Measurements from ENCODE around the gene NOXA1. TPM values are rescaled to one million over a fixed set of nuclear protein-coding genes. Genes with fewer than 3 reads are reported as not detected.

The NOXA1 gene
- total RNA-seq, 8 experiments from 2014 or later: 0.13 to 2.1 (median 0.32) TPM

DNA sequence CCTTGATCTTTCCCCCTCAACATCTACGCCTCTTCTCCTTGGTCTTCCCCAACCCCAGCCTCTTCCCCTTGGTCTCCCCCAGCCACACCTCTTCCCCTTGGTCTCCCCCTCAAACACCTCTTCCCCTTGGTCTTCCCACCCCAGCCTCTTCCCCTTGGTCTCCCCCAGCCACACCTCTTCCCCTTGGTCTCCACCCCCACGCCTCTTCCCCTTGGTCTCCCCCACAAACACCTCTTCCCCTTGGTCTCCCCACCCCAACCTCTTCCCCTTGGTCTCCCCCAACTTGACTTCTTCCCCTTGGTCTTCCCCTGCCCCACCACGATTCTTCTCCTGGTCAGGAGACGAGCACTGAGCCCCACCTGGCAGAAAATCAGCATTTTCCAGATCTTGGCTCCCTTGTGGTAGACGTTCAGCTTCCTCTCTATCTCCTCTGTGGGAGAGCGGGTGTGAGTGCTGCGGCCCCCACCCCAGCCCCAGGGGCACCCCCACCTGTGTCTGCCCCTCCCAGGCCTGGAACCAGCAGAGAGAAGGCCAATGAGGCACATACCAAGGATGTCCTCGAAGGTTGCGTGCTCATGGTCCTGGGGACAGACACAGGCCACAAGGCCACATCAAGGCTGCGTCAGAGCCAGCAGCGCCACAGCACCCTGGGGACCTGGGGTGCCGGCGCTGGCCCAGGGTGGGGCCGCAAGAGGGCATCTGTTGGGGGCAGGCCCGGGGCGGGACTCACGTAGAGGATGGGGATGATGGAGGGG lies 29.0 kb downstream of the NOXA1 start:
- no peak overlapping the region for H3K4me3 ChIP-seq
- H3K4me1 ChIP-seq (replicated peaks in 1 of 2): peaks cover 12 to 17% of the 10 kb centered on the region in 2 donors
- in situ Hi-C loops (cut with MboI; ENCODE audit: low pct_unique_long_range_greater_than_20kb in 2 of 9, low sequenced_read_pairs in 9 of 9, unreplicated experiment in 9 of 9): no loop called here
- ATAC-seq (replicated peaks in 6 of 8): no peak
- WGBS, 10 experiments: no CpG with 5 or more reads among the region's 17 CpGs
- H3K27ac ChIP-seq: no peak overlapping the region

DNA sequence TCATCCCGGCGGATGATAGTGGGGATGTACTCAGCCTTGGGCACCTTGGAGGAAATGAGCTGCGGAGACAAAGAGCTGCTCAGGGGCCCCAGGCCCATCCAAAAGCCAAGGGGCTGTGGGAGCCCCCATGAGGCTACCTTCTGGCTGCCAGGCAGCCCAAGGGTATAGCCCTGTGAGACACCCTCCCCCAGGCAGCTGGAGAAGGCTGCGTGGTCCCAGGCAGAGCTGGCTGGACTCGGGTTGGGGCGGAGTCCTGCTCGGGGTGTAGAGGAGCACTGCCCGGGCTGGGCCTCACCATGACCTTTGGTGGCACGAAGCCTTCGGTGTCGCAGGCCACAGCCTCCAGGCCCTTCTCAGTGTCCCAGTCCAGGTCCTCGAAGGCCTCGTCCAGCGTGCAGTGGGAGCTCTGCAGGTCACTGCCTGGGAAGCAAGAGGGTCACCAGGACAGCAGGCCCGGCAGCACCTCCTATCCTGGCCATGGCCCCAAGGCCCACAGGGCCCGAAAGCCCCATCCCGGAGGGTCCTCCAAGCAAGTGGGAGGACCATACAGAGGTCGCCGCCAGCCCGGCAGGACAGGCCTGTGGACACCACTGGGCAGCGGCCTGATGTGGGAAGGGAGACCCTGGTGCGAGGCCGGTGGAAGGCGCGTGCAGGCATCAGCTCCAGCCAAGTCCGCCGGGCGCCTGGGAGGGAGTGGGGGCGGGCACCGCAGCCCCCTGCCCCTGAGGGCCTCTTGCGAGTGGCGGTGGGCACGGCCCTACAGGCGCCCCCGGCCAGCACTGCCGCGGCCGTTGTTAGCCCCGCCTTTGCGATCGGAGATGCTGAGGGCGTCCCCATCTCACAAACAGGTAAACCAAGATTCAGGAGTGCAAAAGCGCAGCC lies 29.8 kb downstream of the NOXA1 start:
- 93 to 100% (median 100%) methylated on average over 1 to 3 of the region's 43 CpGs; no CpG with 5 or more reads in 7 of the 10 experiments for WGBS, 10 experiments
- peak overlapping the region in 1 of 2 donors; percentile 6 for H3K27ac ChIP-seq
- ATAC-seq (replicated peaks in 6 of 8): no peak
- in situ Hi-C loops (cut with MboI; ENCODE audit: low pct_unique_long_range_greater_than_20kb in 2 of 9, low sequenced_read_pairs in 9 of 9, unreplicated experiment in 9 of 9): no loop called here
- peak overlapping the region in 3 of 5 donors; percentile 18 to 31 (median 21) for H3K4me3 ChIP-seq
- H3K4me1 ChIP-seq (replicated peaks in 1 of 2): peaks cover 15 to 21% of the 10 kb centered on the region in 2 donors

DNA sequence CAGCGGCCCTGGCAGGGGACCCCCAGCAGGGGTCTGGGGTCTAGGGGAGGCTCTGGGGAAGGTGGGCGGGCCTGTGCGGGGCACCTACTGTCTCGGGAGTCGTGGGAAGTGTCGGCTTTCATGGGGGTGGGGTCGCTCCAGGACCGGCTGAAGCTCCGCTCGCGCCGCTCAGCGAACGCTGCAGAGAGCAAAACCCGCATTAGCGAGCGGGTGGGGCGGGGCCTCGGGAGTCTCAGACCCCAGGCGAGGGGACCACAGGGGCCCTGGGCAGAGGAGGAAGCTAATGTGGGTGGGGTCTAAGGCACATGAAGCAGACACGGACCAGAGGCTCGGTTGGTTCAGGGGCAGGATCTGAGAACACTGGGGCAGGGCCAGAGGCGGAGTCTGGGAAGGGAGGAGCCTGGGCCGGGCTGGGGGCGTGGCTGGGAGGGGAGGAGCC lies 30.5 kb downstream of the NOXA1 start:
- peak in 7 of 8 experiments; percentile 17 to 91 (median 79) for ATAC-seq (replicated peaks in 6 of 8)
- H3K4me1 ChIP-seq (replicated peaks in 1 of 2): peaks cover 19 to 22% of the 10 kb centered on the region in 2 donors
- in situ Hi-C loops (cut with MboI; ENCODE audit: low pct_unique_long_range_greater_than_20kb in 2 of 9, low sequenced_read_pairs in 9 of 9, unreplicated experiment in 9 of 9): no loop called here
- H3K27ac ChIP-seq: peak overlapping the region in 1 of 2 donors; percentile 6
- no CpG with 5 or more reads among the region's 25 CpGs for WGBS, 10 experiments
- H3K4me3 ChIP-seq: peak overlapping the region in 4 of 5 donors; percentile 18 to 31 (median 21)

DNA sequence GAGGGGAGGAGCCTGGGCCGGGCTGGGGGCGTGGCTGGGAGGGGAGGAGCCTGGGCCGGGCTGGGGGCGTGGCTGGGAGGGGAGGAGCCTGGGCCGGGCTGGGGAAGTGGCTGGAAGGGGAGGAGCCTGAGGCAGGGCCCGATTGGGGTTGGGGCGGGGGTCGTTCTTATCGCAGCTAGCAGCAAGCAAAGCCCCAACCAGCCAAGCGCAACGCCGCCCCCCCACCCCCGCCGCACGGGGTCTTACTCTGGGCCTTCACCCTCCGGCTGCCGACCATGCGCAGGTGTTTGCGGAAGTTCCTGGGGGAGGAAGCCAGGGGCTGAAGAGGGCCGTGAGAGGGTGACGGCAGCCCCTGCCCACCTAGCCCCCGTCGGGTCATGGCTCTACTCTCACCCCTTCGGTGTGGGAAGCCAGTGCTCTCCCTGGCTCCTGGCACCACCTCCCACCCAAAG lies 31.0 kb downstream of the NOXA1 start:
- Histone ChIP-seq H3K4me3 (peak overlapping the region in 4 of 5 donors; percentile 18 to 31 (median 22)), H3K27ac (peak overlapping the region in 1 of 2 donors; percentile 28), H3K4me1 (replicated peaks in 1 of 2) (peaks cover 19 to 22% of the 10 kb centered on the region in 2 donors)
- ATAC-seq (replicated peaks in 6 of 8): peak; percentile 2 to 42 (median 26)
- WGBS, 10 experiments: no CpG with 5 or more reads among the region's 24 CpGs
- in situ Hi-C loops (cut with MboI; ENCODE audit: low pct_unique_long_range_greater_than_20kb in 2 of 9, low sequenced_read_pairs in 9 of 9, unreplicated experiment in 9 of 9): no loop called here

DNA sequence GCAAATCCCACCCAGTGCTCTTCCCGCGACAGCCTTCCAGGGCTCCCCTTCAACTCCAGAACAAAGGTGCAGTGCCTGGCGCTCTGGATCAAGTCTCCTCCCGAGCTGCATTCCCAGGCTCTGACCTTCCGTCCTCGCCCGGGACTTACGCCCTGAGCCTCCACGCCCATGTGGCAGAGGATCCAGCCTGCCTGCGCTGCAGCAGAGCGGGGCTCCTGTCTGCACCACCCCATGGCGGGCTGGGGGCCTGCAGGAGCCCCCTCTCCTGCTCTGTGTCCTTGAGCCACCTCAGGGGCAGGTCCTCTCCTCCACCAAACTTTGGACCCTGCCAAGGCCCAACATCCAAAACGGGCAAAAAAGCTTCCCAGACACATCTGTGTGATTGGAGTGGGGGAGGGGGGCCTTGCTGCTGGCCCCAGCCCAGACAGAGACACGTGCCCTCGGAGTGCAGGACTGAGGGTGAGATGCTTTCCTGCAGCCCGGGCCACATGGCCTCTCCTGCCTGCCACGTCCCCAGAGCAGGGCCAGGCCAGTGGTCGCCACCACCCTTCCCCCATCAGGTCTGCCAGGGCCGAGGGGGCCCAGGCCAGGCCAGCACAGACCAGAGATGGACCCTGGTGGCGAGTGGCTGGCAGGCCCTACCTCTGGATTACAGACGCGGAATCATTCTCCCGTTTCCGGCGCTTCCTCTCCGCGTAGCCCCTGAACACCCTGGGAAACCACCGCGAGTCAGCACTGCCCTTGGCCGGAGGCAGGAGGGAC lies 31.6 kb downstream of the NOXA1 start:
- in situ Hi-C loops (cut with MboI; ENCODE audit: low pct_unique_long_range_greater_than_20kb in 2 of 9, low sequenced_read_pairs in 9 of 9, unreplicated experiment in 9 of 9): no loop called here
- Histone ChIP-seq H3K27ac (peak overlapping the region in 1 of 2 donors; percentile 28), H3K4me3 (peak overlapping the region in 3 of 5 donors; percentile 20 to 31 (median 24)), H3K4me1 (replicated peaks in 1 of 2) (peaks cover 23 to 26% of the 10 kb centered on the region in 2 donors)
- 0 to 80% (median 48%) methylated on average over 1 to 5 of the region's 30 CpGs; no CpG with 5 or more reads in 4 of the 10 experiments for WGBS, 10 experiments
- ATAC-seq (replicated peaks in 6 of 8): peak in 6 of 8 experiments; percentile 7 to 30 (median 16)

DNA sequence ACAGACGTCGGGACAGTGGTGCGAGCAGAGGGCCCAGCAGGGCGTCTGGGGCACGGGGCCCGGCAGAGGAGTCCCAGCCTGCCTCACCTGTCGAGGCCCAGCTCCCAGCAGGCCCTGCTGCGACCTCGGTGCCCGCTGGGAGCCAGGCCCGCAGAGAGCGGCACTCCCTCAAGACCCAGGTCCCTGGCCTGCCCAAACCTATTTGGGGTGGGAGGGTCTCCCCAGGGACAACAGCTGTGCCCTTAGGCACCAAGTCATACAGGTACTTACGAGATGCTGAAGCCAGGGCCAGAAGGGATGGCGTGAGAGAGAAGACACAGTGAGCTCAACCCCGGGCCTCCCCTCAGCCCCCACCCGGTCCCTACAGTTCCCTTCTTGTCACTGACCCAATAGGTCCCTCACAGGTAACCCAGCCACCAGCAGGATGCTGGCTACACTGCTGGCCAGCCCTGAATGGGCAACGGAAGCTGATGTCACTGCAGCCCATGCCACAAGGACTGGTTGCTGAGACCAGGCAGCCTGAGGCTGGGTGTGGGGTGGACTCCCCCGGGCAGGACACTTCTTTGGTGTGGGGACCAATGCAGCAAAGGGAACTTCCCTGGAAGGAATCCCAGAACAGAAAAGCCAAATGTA lies 32.3 kb downstream of the NOXA1 start:
- Histone ChIP-seq H3K4me3 (no peak overlapping the region), H3K4me1 (replicated peaks in 1 of 2) (peaks cover 23 to 29% of the 10 kb centered on the region in 2 donors), H3K27ac (no peak overlapping the region)
- in situ Hi-C loops (cut with MboI; ENCODE audit: low pct_unique_long_range_greater_than_20kb in 2 of 9, low sequenced_read_pairs in 9 of 9, unreplicated experiment in 9 of 9): no loop called here
- 100% methylated on average over 1 of the region's 18 CpGs; no CpG with 5 or more reads in 9 of the 10 experiments for WGBS, 10 experiments
- no peak for ATAC-seq (replicated peaks in 6 of 8)

DNA sequence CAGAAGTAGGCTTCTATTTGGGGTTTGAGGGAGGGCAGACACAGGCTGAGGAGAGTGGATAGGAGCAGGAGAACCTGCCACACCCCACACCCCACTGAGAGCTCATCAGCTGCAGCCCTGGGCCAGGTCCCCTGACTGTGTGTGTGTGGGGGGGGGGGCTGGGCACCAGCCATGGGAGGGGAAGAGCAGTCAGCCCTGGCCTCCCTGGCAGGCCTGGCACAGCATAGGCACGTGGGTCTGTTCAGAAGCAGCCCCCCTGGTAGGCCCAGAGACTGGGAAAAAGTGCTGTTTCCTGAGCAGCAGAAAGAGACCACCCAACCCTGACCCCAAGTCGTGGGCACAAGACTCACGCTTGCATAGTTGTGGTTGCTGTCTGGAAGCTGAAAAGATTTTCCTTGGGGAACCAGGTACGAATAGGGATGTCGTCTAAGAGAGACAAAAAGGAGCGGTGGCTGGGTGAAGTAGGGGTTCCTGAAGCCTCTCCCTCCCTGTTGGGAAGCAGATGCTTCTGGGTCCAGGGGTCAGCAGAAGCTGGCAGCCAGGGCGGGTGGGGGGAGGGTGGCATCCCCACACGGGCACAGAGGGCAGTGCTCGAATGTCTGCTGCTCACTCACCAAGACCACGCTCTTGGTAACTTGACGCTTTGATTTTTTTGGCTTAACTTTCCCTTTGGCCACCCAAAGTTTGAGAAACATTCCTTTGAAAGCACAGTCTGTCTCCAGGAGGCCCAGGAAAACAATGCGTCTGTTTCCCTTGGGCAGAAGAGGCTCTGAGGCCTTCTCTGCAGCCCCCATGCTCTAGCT lies 33.1 kb downstream of the NOXA1 start:
- in situ Hi-C loops (cut with MboI; ENCODE audit: low pct_unique_long_range_greater_than_20kb in 2 of 9, low sequenced_read_pairs in 9 of 9, unreplicated experiment in 9 of 9): no loop called here
- ATAC-seq (replicated peaks in 6 of 8): no peak
- Histone ChIP-seq H3K27ac (no peak overlapping the region), H3K4me3 (no peak overlapping the region), H3K4me1 (replicated peaks in 1 of 2) (peaks cover 23 to 29% of the 10 kb centered on the region in 2 donors)
- WGBS, 10 experiments: 95 to 100% (median 100%) methylated on average over 1 to 4 of the region's 12 CpGs; no CpG with 5 or more reads in 6 of the 10 experiments

DNA sequence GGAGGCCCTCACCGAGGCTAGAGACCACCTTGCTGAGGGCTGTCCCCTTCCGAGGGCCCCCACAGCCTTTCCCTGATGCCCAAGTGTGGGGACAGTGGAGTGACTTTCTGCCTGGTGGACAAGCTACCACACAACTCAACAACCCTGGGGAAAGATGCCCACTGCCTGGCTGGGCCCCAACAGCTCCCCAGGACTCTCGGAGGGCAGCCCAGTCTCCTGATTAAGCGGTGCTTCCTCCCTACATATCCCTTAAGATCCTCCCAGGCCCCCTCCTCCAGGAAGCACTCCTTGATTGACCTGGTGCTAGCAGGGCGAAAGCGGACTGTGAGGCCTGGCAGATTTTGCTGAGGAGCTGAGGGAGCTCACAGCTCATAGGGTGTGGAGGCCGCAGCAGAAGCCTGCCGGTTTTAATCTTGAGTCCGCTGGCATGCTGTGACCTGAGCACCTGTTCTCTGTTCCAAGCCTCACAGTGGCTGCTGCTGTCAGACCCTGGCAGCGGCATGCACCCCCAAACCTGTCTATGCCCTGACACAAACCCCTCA lies 33.7 kb downstream of the NOXA1 start:
- no peak for ATAC-seq (replicated peaks in 6 of 8)
- 86 to 100% (median 95%) methylated on average over 2 to 4 of the region's 10 CpGs; no CpG with 5 or more reads in 4 of the 10 experiments for WGBS, 10 experiments
- in situ Hi-C loops (cut with MboI; ENCODE audit: low pct_unique_long_range_greater_than_20kb in 2 of 9, low sequenced_read_pairs in 9 of 9, unreplicated experiment in 9 of 9): no loop called here
- Histone ChIP-seq H3K4me3 (no peak overlapping the region), H3K27ac (no peak overlapping the region), H3K4me1 (replicated peaks in 1 of 2) (peaks cover 23 to 29% of the 10 kb centered on the region in 2 donors)

- in situ Hi-C loops (cut with MboI; ENCODE audit: low pct_unique_long_range_greater_than_20kb in 2 of 9, low sequenced_read_pairs in 9 of 9, unreplicated experiment in 9 of 9): no loop called here
- 93 to 100% (median 100%) methylated on average over 1 to 7 of the region's 44 CpGs; no CpG with 5 or more reads in 7 of the 10 experiments for WGBS, 10 experiments
- no peak for ATAC-seq (replicated peaks in 6 of 8)
- Histone ChIP-seq H3K27ac (no peak overlapping the region), H3K4me3 (peak overlapping the region; percentile 55 to 99 (median 88)), H3K4me1 (replicated peaks in 1 of 2) (peaks cover 23 to 29% of the 10 kb centered on the region in 2 donors)
Measured at GRCh38 chr9:137457406-137458193, 34.4 kb downstream of the NOXA1 start.

DNA sequence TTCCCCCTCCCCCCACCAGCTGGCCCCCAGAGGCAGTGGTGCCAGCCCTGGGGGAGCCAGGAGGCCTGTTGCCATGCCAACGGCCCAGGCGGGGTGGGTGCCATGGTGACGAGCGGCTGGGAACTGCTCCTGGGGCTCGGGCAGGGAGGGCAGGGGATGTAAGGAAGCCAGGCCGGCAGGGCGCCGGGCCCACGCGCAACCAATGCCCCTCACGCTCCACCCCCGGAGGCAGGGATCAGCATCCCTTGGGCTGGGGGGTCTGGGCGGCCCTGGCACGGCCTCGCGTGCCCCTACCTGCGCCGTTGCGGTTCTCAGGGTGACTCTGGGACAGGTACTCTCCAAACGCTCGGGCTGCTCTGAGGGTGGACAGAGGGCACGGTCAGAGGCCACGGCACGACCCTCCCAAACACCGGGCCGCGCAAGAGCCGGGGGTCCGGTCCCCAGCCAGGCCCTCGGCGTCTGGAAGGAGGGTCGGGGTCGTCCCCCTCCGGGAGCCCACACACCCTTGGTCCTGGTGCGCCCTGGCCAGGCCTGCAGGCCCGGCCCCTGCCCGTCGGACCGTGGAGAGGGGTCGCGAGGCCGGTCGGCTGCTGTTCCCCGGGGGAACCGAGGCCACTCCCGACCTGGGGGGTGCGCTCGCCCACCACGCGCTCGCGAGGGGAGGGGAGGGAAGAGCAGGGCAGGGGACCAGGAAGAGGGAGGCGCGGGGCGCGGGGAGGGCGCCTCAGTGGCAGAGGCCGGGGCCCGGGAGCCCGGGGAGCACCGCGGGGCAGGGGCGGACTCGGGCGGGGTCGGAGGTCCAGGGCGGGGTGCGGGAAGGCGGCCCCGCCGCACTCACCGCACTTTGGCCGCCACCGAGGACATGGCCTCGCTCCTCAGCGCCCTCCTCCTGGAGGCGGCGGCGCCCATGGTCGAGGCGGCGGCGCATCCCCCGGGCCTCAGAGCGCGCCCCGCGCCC lies 35.3 kb downstream of the NOXA1 start:
- in situ Hi-C loops (cut with MboI; ENCODE audit: low pct_unique_long_range_greater_than_20kb in 2 of 9, low sequenced_read_pairs in 9 of 9, unreplicated experiment in 9 of 9): no loop called here
- Histone ChIP-seq H3K27ac (peak overlapping the region in 1 of 2 donors; percentile 51), H3K4me3 (peak overlapping the region; percentile 55 to 99 (median 88)), H3K4me1 (replicated peaks in 1 of 2) (peaks cover 23 to 24% of the 10 kb centered on the region in 2 donors)
- peak; percentile 45 to 70 (median 53) for ATAC-seq (replicated peaks in 6 of 8)
- WGBS, 10 experiments: 0% methylated on average over 5 of the region's 88 CpGs; no CpG with 5 or more reads in 9 of the 10 experiments
